Daoy (cell line): ENCODE data around the gene SAMD11. TPM values are rescaled to one million over a fixed set of nuclear protein-coding genes. Genes with fewer than 3 reads are reported as not detected.
A peak's percentile ranks its signal among the peaks of the same experiment; 100 is the strongest.

ENCODE experiments used
- DNase-seq: peaks from one replicate; pipeline ENCODE4 v3.0.0-alpha.2; 2015; ENCODE audit warnings: low read depth
- total RNA-seq: library from RNA; depleted of rRNA; stranded (reverse); fragments of >200 nt; shearing (Covaris generic); gene quantifications from 2 replicates; pipeline ENCODE4 v1.2.3, GENCODE V29; 2014

The SAMD11 gene
- total RNA-seq, 1 experiment from 2014 or later: 24.3 TPM

- no peak for DNase-seq
Observed at GRCh38 chr1:905071-905749, 18.5 kb upstream of the SAMD11 start.

- no peak for DNase-seq
Observed at GRCh38 chr1:905811-906599, 17.7 kb upstream of the SAMD11 start.

GRCh38 chr1:906600-907420, 16.9 kb upstream of the SAMD11 start:
- DNase-seq: peak; percentile 90

- peak; percentile 1 for DNase-seq
Observed at GRCh38 chr1:907611-908451, 15.9 kb upstream of the SAMD11 start.

GRCh38 chr1:908661-909060, 15.1 kb upstream of the SAMD11 start:
- DNase-seq: no peak

- no peak for DNase-seq
Observed at GRCh38 chr1:909861-910310, 13.8 kb upstream of the SAMD11 start.

- DNase-seq: peak; percentile 6
Observed at GRCh38 chr1:910311-910880, 13.3 kb upstream of the SAMD11 start.

- DNase-seq: peak; percentile 84
Observed at GRCh38 chr1:910881-911721, 12.6 kb upstream of the SAMD11 start.

GRCh38 chr1:911875-912739, 11.6 kb upstream of the SAMD11 start:
- DNase-seq: peak; percentile 9

GRCh38 chr1:912740-913301, 10.9 kb upstream of the SAMD11 start:
- DNase-seq: peak; percentile 32

GRCh38 chr1:913491-914130, 10.1 kb upstream of the SAMD11 start:
- DNase-seq: peak; percentile 7

GRCh38 chr1:914131-914890, 9.4 kb upstream of the SAMD11 start:
- peak; percentile 2 for DNase-seq

- DNase-seq: no peak
Observed at GRCh38 chr1:914891-915280, 8.8 kb upstream of the SAMD11 start.

GRCh38 chr1:915295-916172, 8.2 kb upstream of the SAMD11 start:
- no peak for DNase-seq

- no peak for DNase-seq
Observed at GRCh38 chr1:916173-917075, 7.3 kb upstream of the SAMD11 start.
